Neural progenitor cell (in vitro differentiated cells): ENCODE results near the gene IBA57. TPM values are rescaled to one million over a fixed set of nuclear protein-coding genes. Genes with fewer than 3 reads are reported as not detected.

Source experiments
- DNase-seq: peaks from one replicate; pipeline ENCODE4 v3.0.0-alpha.2; 2016; ENCODE audit warnings: low spot score
- H2AFZ ChIP-seq: fragments of 200-600 bp; sonication (generic); replicated peaks from 2 replicates; pipeline ENCODE4 v1.6.1; 2016; ENCODE audit warnings: antibody characterized with exemption
- H3F3A ChIP-seq: fragments of 200-600 bp; sonication (generic); 2 replicates; pipeline ENCODE4 v1.6.1; 2016; ENCODE audit warnings: antibody characterized with exemption, low read depth
- H3K27ac ChIP-seq: fragments of 200-600 bp; sonication (generic); 2 replicates; pipeline ENCODE4 v1.5.1; 2016; ENCODE audit warnings: mild to moderate bottlenecking
- H3K27me3 ChIP-seq: fragments of 200-600 bp; sonication (generic); 2 replicates; pipeline ENCODE4 v1.6.1; 2016; ENCODE audit warnings: mild to moderate bottlenecking, moderate library complexity
- H3K36me3 ChIP-seq: fragments of 200-600 bp; sonication (generic); 2 replicates; pipeline ENCODE4 v1.5.1; 2016
- H3K4me1 ChIP-seq: fragments of 200-600 bp; sonication (generic); 2 replicates; pipeline ENCODE4 v1.6.1; 2016; ENCODE audit warnings: mixed run types
- H3K4me2 ChIP-seq: fragments of 200-600 bp; sonication (generic); 2 replicates; pipeline ENCODE4 v1.6.1; 2016
- H3K4me3 ChIP-seq: fragments of 200-600 bp; sonication (generic); 2 replicates; pipeline ENCODE4 v1.5.1; 2016
- H3K79me2 ChIP-seq: fragments of 200-600 bp; sonication (generic); 2 replicates; pipeline ENCODE4 v1.6.1; 2016; ENCODE audit warnings: low read depth
- H3K9ac ChIP-seq: fragments of 200-600 bp; sonication (generic); 2 replicates; pipeline ENCODE4 v1.6.1; 2016
- H3K9me3 ChIP-seq: fragments of 200-600 bp; sonication (generic); 2 replicates; pipeline ENCODE4 v1.5.1; 2016; ENCODE audit warnings: low read depth
- H4K20me1 ChIP-seq: fragments of 200-600 bp; sonication (generic); 2 replicates; pipeline ENCODE4 v1.6.1; 2016; ENCODE audit warnings: low read depth
- H3K27ac Mint-ChIP-seq: 3 replicates; pipeline ENCODE4 v1.8.0; 2021; ENCODE audit warnings: mixed read lengths
- H3K27me3 Mint-ChIP-seq: 2 replicates; pipeline ENCODE4 v1.8.0; 2022; ENCODE audit warnings: low read depth, mild to moderate bottlenecking, inconsistent platforms, moderate library complexity, mixed read lengths; ENCODE audit not compliant: insufficient read depth
- H3K36me3 Mint-ChIP-seq: 3 replicates; pipeline ENCODE4 v1.8.0; 2021; ENCODE audit warnings: mixed read lengths
- H3K4me1 Mint-ChIP-seq: 3 replicates; pipeline ENCODE4 v1.8.0; 2021; ENCODE audit warnings: mixed read lengths
- H3K4me3 Mint-ChIP-seq: 3 replicates; pipeline ENCODE4 v1.8.0; 2021; ENCODE audit warnings: mild to moderate bottlenecking, moderate library complexity, mixed read lengths
- H3K9me3 Mint-ChIP-seq: 3 replicates; pipeline ENCODE4 v1.8.0; 2020; ENCODE audit warnings: mixed read lengths
- CTCF ChIP-seq: fragments of 200-600 bp; sonication (generic); IDR thresholded peaks from 2 replicates; pipeline ENCODE4 v1.5.1; 2017; ENCODE audit warnings: antibody characterized with exemption, mild to moderate bottlenecking
- EZH2 ChIP-seq: fragments of 200-600 bp; sonication (generic); IDR thresholded peaks from 2 replicates; pipeline ENCODE4 v1.6.1; 2017; ENCODE audit warnings: antibody characterized with exemption, mild to moderate bottlenecking, moderate library complexity
- EZH2phosphoT487 ChIP-seq: fragments of 200-600 bp; sonication (generic); IDR thresholded peaks from 2 replicates; pipeline ENCODE4 v1.6.1; 2017; ENCODE audit warnings: antibody characterized with exemption
- total RNA-seq: library from RNA; depleted of rRNA; stranded (reverse); fragments of >200 nt; gene quantifications from 2 replicates; pipeline ENCODE4 v1.2.3, GENCODE V29; 2015; ENCODE audit warnings: low replicate concordance

Gene IBA57
- total RNA-seq, 1 donor from 2014 or later: 2.2 TPM

DNA sequence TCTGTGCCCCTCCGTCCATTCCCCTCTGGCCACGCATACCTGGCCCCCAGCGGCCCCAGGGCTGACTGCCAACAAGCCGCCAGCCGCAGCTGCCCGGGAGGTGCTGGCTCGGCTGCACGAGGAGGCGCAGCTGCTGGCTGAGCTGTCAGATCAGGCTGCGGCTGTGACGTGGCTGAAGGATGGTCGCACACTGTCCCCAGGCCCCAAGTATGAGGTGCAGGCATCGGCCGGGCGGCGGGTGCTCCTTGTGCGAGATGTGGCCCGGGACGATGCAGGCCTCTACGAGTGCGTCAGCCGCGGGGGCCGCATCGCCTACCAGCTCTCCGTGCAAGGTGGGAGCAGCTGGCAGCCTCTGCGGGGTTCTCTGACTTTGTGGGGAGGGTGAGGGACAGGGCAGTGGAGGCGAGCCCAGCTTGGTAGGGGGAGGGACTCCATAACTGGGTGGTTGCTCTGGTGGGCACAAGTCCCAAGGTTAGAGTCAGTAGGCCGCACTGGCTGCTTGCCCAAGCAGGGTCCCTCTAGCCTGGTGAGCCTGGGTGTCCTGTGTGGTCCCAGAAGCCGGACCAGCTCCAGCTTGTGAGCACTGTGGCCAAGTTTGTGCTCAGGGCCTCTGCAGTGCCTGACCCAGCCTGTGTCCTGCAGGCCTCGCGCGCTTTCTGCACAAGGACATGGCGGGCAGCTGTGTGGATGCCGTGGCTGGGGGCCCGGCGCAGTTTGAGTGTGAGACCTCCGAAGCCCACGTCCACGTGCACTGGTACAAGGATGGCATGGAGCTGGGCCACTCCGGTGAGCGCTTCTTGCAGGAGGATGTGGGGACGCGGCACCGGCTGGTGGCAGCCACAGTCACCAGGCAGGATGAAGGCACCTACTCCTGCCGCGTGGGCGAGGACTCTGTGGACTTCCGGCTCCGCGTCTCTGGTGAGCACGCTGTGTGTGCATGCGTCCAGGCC is 51.0 kb downstream of the IBA57 start:
- Histone ChIP-seq H3K27ac (no peak overlapping the region), H3K4me3 (no peak overlapping the region), H3K4me1 (no peaks in the 10 kb centered on the region), H3K27me3 (peaks cover 12% of the 10 kb centered on the region), H3K4me2 (no peak overlapping the region), H3K9me3 (no peaks in the 10 kb centered on the region), H3K79me2 (no peaks in the 10 kb centered on the region), H4K20me1 (peaks cover 7% of the 10 kb centered on the region), H3K36me3 (no peaks in the 10 kb centered on the region), H3F3A (no peaks in the 10 kb centered on the region), H3K9ac (no peak overlapping the region), H2AFZ (no peak overlapping the region)
- TF ChIP-seq CTCF (no peak), EZH2 (no peak), EZH2phosphoT487 (no peak)
- no peak for DNase-seq
- H3K27me3 Mint-ChIP-seq: no peaks in the 10 kb centered on the region
- no peaks in the 10 kb centered on the region for H3K9me3 Mint-ChIP-seq
- peaks cover 9% of the 10 kb centered on the region for H3K4me1 Mint-ChIP-seq
- peaks cover 3% of the 10 kb centered on the region for H3K36me3 Mint-ChIP-seq
- H3K27ac Mint-ChIP-seq: no peak overlapping the region
- H3K4me3 Mint-ChIP-seq: peak overlapping the region; percentile 18

DNA sequence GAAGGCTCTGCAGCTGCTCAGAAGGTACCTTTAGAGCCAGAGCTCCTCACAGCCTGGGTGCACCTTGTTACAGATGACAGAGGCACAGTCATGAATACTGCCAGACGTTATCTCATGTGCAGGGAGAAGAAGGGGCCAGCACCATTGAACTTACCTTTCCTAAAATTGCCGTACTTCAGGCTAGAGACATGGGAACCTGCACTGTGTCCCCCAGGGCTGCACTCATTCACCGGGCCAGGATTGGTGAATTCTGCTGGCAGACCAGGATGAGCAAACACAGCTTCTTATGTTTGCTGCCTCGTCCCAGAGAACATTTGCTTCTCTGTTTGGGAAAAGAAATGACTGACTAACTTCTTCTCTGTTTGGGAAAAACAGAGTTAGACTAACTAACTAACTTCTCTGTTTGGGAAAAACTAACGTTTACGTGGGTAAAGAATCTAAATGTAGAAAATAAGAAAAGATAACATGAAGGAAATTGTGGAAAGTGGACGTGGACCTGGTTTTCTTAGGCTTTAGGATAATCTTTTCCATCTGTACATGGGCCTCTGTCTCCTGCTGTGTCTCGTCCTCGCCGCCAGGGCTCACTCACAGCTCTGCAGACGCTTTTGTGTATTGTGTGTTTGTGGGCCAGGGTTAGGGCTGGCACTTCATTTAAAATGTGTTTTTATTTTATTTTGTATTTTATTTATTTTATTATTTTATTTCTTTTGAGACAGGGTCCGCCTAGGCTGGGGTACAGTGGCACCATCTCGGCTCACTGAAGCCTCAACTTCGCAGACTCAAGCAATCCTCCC is 52.1 kb downstream of the IBA57 start:
- DNase-seq: no peak
- no peak for TF ChIP-seq EZH2phosphoT487
- no peak for TF ChIP-seq EZH2
- no peak for TF ChIP-seq CTCF
- H3K4me1 Mint-ChIP-seq: peaks cover 13% of the 10 kb centered on the region

GRCh38 chr1:228218513-228219244 is 53.1 kb downstream of the IBA57 start:
- H3K4me2 ChIP-seq: no peak overlapping the region
- no peak for DNase-seq
- TF ChIP-seq EZH2phosphoT487 (no peak), EZH2 (no peak), CTCF (no peak)
- no peaks in the 10 kb centered on the region for H3K27me3 Mint-ChIP-seq
- no peaks in the 10 kb centered on the region for H3K79me2 ChIP-seq
- H3K4me3 ChIP-seq: no peak overlapping the region
- peaks cover 13% of the 10 kb centered on the region for H3K36me3 Mint-ChIP-seq
- H3K27ac Mint-ChIP-seq: peak overlapping the region; percentile 60
- H3F3A ChIP-seq: no peaks in the 10 kb centered on the region
- no peak overlapping the region for H3K4me3 Mint-ChIP-seq
- no peak overlapping the region for H3K9ac ChIP-seq
- H3K4me1 ChIP-seq: no peaks in the 10 kb centered on the region
- H3K9me3 ChIP-seq: no peaks in the 10 kb centered on the region
- peaks cover 7% of the 10 kb centered on the region for H4K20me1 ChIP-seq
- H3K4me1 Mint-ChIP-seq: peaks cover 14% of the 10 kb centered on the region
- no peaks in the 10 kb centered on the region for H3K9me3 Mint-ChIP-seq
- no peak overlapping the region for H3K27ac ChIP-seq
- H3K27me3 ChIP-seq: no peaks in the 10 kb centered on the region
- no peaks in the 10 kb centered on the region for H3K36me3 ChIP-seq
- no peak overlapping the region for H2AFZ ChIP-seq

More for the DNA sequence above, 52.1 kb downstream of the IBA57 start:
- Histone ChIP-seq H3K4me3 (no peak overlapping the region), H3K79me2 (no peaks in the 10 kb centered on the region), H3F3A (no peaks in the 10 kb centered on the region), H4K20me1 (peaks cover 7% of the 10 kb centered on the region), H3K9me3 (no peaks in the 10 kb centered on the region), H3K27me3 (peaks cover under 1% of the 10 kb centered on the region), H3K36me3 (no peaks in the 10 kb centered on the region), H2AFZ (no peak overlapping the region), H3K9ac (no peak overlapping the region), H3K4me1 (no peaks in the 10 kb centered on the region), H3K27ac (no peak overlapping the region), H3K4me2 (no peak overlapping the region)
- Mint-ChIP-seq H3K4me3 (no peak overlapping the region), H3K27ac (no peak overlapping the region), H3K36me3 (peaks cover 8% of the 10 kb centered on the region), H3K9me3 (no peaks in the 10 kb centered on the region), H3K27me3 (no peaks in the 10 kb centered on the region)
